OCI-LY7 (cell line): ENCODE measurements around the gene ASPHD1.

Source experiments
- EZH2phosphoT487 ChIP-seq: fragments of 200-600 bp; sonication (generic); IDR thresholded peaks from 2 replicates; pipeline ENCODE4 v1.6.1; 2018; ENCODE audit warnings: low read depth, borderline replicate concordance, mild to moderate bottlenecking, mixed run types, antibody characterized with exemption, low read length, moderate library complexity, mixed read lengths
- TF ChIP-seq, protein P1 (sequence below): fragments of 200-600 bp; sonication (generic); conservative IDR thresholded peaks from 2 replicates; pipeline ENCODE4 v1.5.1; 2014; ENCODE audit warnings: mild to moderate bottlenecking, antibody characterized with exemption, low read length, moderate library complexity, mixed read lengths

DNA sequence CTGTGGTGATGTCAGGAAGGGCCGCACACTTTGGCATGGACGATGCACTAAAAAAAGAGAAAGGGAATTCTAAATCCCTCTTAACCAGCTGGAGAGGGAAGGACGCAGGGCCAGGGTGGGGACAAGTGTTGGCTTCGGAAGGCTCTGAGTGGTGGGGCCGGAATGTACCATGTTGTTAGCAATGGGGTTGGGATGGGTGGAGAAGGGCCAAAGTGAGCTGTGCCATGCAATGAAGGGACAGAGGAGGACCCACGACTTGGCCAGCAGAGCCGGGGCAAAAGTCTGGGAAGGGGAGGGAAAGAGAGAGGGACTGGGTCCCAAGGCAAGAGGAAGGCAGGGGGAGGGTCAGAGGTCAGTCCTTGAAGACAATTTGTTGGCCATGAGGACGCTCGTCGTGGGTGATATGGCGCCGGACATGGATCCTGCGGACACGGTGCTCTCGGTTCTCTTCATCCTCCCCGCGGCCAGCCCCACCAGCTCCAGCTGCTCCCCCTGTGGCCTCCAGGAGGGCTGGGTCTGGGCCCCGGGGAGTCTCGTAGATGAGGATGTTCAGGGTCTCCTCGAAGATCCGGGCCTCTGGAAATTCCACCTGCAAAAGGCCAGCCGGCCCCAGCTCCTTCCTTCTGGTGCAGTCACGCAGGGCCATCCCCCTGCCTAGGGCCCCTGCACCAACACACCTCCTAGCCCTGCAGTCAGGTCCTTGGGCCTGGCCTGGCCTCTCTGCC, 6.4 kb downstream of the ASPHD1 start:
- TF ChIP-seq, protein P1, sequence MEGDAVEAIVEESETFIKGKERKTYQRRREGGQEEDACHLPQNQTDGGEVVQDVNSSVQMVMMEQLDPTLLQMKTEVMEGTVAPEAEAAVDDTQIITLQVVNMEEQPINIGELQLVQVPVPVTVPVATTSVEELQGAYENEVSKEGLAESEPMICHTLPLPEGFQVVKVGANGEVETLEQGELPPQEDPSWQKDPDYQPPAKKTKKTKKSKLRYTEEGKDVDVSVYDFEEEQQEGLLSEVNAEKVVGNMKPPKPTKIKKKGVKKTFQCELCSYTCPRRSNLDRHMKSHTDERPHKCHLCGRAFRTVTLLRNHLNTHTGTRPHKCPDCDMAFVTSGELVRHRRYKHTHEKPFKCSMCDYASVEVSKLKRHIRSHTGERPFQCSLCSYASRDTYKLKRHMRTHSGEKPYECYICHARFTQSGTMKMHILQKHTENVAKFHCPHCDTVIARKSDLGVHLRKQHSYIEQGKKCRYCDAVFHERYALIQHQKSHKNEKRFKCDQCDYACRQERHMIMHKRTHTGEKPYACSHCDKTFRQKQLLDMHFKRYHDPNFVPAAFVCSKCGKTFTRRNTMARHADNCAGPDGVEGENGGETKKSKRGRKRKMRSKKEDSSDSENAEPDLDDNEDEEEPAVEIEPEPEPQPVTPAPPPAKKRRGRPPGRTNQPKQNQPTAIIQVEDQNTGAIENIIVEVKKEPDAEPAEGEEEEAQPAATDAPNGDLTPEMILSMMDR, result no peak
- TF ChIP-seq EZH2phosphoT487, result no peak
